ENCODE results near the gene SLIT3.

DNA sequence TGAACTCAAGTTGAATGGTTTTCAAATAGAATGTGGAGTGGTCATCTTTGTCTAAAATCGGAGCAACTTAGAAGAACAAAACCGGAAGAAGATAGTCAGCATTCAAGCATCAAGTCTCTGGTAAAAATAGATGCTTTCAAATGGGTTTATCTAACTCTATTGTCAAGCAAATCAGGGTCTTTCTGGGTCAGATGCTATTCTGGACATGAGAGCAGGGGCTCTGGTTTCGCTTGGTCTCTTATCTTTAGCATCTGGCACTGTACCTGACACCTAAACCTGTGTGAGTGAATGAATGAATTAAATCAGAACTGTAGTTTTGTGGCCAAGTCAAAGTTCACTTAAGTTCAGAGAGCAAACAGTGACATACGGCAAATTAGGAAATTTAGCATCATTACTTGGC is 173.5 kb downstream of the SLIT3 start:
- no peak for TF ChIP-seq CTCF (IDR thresholded peaks at IDR 0.05; ENCODE audit: poor library complexity)
- no peak for TF ChIP-seq EZH2phosphoT487 (IDR thresholded peaks at IDR 0.05; ENCODE audit: low read depth, severe bottlenecking, unreplicated experiment)
- no peak for TF ChIP-seq EZH2 (IDR thresholded peaks at IDR 0.05; ENCODE audit: borderline replicate concordance)
